Measurements from ENCODE around the gene FAM13B.
"Not testable (repeated sequence)": the region's sequence is repeated elsewhere in the genome, so short reads cannot be mapped to it uniquely, and the experiment has no call there.

FAM13B gene

DNA sequence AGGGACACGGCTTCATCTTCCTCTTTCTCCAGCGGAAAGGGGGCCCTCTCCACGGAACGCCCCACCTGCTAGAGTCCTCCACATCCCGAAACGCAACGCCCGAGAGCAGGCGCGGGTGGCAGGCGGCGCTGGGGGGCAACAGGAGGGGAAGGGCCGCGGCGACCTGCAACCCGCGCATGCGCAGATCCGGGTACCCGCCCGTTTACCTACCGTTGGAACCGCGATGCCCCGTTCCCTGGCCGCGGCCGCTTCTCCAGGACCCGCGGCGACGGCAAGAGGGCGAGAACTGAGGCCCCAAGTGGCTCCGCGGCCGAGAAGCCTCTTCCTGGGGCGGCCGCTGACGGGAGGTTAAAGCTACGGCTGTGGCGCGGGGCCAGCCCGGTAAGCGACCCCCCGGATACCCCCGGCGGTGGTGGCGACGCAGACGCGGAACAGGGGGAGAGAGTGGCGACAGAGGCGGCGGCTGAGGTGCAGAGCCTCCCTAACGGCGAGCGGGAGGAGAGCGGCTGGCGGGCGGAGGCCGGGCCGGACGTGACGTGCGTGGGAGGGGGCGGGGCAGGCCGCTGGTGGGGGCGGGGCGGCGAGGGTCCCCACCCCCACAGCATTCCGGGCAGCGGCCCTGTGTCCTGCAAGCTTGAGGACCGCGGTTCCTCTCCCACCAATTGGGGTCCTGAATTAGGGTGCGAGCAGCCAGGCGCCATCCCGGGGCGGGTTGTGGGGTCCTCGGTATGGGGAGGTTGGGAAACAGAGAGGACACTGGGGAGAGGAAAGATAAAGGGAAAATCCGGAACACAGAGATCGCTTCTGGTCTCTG, at the start of gene FAM13B:
FAM13B (minus strand) TSS at position 508 of the 814 bp plus-strand sequence. CDS start 13,968 bp downstream, outside the sequence.
- peak; percentile 50 for DNase-seq

GRCh38 chr5:138082033-138082432, 49.2 kb upstream of the FAM13B start:
- no peak for DNase-seq

GRCh38 chr5:138078006-138078643, 45.2 kb upstream of the FAM13B start:
- no peak for DNase-seq

- no peak for DNase-seq
These were observed 44.3 kb upstream of the FAM13B start for GRCh38 chr5:138077064-138077696.

DNA sequence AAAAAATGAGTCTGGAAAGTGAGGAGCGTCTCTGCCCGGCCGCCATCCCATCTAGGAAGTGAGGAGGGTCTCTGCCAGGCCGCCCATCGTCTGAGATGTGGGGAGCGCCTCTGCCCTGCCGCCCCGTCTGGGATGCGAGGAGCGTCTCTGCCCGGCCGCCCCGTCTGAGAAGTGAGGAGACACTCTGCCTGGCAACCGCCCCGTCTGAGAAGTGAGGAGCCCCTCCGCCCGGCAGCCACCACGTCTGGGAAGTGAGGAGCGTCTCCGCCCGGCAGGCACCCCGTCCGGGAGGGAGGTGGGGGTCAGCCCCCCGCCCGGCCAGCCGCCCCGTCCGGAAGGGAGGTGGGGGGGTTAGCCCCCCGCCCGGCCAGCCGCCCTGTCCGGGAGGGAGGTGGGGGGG, 37.1 kb upstream of the FAM13B start:
- DNase-seq = not testable (repeated sequence)

GRCh38 chr5:138068742-138069600, 36.1 kb upstream of the FAM13B start:
- DNase-seq = peak; percentile 27

DNA sequence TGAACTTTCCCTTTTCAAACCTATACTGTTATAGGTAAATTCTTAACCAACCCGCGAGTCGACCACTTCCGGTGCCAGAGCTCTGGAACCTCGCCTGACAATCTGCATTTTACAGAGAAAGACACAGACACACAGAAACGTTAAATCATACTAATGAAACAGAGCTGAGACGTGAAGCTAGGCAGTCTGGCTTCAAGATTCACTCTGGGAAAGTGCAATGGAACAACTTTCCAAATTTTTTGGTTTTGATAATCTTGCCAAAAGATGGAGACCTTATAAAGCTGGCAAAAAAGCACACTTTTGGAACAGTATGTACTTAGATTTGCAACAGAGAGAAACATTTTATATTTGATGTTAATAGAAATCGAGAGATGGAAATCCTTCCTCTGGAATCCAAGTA, 35.1 kb upstream of the FAM13B start:
- no peak for DNase-seq

- no peak for DNase-seq
These were observed 32.2 kb upstream of the FAM13B start for GRCh38 chr5:138065102-138065501.

DNA sequence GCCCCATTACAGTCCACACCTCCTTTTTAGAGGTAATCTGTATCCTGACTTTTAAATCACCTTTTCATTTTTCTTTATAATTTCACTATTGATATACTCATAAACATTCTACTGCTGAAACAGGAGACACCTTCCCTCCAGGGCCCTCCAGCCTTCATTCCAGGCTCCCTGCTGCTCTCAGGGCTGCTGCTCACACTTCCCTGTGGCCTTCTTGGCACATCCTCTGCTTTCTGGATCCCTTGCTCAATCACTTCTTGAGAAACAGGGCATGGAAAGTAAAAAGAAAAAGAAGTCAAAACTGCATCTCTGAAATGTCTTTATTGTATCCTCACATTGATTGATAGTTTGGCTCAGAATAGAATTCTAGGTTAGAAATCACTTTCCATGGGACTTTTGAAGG, 31.6 kb upstream of the FAM13B start:
- no peak for DNase-seq

DNA sequence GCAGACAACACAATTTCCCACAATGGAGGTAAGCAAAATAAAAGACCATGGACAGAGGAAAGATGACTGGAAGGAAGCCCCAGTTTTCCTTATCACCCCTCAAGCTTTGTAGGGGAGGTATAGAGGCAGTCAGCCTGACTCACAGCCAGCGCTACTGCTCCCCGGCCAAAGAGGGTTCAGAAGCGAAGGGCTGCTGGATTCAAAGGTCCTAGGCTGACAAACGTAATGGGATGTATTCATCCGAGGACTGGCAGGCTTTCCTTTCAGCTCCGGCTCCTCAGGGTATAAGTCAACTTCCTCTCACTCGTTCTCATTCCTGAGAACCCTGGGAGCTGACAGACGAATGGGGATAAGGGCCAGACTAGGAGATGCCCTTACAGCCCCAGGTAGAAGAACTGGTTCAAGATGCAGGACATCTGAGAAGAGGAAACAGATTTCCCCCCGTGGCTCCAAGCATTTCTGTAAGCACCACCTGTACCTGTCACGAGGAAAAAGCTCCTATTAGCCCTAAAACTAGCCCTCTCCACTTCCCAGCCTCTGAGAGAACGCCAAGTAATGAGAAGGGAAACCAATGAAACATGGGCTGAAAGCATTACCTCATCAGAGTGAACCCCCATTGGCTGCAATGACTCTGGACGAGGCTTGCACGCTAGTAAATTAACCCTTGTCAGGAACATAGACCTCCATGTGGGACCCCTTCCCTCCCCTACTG, 22.1 kb upstream of the FAM13B start:
- no peak for DNase-seq

DNA sequence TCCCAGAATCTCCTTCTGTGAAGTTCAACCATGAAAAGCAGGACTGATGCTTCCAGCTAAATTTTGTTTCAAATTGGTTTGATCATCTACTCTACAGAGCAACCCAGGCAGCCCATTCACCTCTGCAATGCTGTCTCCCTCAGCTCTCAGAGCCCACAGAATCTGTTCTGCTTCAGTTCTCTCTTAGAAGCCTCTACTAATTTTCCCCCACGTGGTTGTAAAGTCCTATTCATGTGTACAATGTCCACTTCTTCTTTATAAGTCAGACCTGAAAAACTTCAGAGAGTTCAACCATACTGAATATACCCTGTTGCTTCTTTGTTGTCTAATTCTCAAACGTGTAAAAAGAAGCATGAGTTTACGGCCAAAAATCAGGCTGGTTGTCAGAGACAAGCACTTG, 21.3 kb upstream of the FAM13B start:
- DNase-seq = no peak

- DNase-seq = no peak
These were observed 20.7 kb upstream of the FAM13B start for GRCh38 chr5:138053554-138053953.

- not testable (repeated sequence) for DNase-seq
These were observed 19.8 kb upstream of the FAM13B start for GRCh38 chr5:138052718-138053117.

DNA sequence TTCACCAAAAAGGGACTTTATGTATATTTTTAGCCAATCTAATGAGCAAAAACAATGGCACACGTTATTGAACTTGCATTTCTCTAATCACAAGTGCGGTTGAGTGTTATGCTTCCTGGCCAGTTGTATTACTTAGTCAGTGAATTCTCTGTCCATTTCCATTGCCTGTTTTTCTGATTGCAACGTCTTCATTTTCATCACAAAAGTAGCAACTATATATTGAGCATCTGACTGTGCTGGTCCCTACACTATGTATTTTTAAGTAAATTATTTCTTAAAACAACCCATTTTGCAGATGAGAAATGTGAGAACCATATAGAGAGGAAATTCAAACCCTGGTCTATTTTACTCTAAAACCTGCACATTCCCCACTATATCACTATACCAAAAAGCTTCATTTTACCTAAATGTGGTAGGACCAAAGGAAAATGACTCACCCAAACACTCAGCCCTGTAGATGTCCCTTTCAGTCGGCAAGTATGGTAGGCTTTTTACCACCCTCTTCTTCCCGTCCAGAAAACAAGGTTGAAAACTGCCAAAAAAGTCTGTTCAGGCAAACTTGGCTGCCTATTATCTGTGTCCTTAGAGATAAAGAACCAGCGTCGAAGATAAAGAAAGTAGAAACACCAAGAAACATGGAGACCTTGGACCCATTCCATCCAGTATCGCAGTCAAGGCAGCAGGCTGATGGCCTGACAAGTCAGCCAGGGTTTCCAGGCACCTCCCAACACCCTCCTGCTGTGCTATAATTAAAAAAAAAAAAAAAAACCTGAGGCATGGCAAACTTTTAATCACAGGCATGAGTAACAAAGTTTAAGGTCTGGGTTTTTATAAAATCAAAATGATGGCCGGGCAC, 18.8 kb upstream of the FAM13B start:
- DNase-seq = no peak

- DNase-seq = not testable (repeated sequence)
These were observed 12.4 kb upstream of the FAM13B start for GRCh38 chr5:138045283-138045682.

GRCh38 chr5:138038826-138039225, 5.9 kb upstream of the FAM13B start:
- DNase-seq = no peak

DNA sequence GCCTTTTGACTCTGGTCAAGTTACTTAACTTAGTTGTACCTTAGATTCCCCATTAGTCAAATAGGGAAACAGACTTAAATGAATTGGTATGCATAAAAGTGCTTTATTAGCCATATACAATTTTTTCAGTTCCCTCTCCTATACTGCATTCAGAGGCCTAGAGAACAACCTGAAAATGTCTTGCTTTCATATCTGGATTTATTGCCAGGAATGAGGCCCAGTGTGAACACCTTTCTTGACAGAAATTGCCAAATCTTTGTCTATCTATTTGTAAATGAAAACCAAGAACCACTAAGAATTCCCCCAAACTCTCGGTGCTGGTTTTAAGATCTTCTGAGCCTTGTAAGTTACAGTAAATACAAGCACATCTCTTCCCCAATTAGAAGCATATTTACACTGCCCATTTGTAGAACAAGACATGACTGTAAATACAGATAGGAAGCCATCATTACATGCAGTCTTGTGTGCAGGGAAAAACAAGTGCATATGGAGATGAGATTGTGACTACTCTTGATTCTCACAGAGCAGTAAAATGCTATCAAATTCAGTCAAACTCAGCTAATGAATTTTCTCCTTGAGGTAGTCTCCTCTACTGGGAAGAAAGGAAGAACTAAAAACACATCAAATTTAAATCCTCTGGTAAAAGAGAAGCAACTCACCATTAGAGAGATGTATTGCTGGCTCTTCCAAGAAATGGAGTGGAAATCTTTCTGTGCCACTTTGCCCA, 5.2 kb upstream of the FAM13B start:
- DNase-seq = no peak

- no peak for DNase-seq
These were observed 4.4 kb upstream of the FAM13B start for GRCh38 chr5:138037271-138037670.

GRCh38 chr5:138035605-138036537, 3.0 kb upstream of the FAM13B start:
- DNase-seq = peak; percentile 75
